Liver (tissue), 9 donors: ENCODE results near the gene UQCR11. TPM values are rescaled to one million over a fixed set of nuclear protein-coding genes. Genes with fewer than 3 reads are reported as not detected.

Experiments used
- DNase-seq: peaks from one replicate; pipeline ENCODE4 v3.0.0-alpha.2; 2017; ENCODE audit warnings: low spot score
- H3K27ac ChIP-seq, 2 donors: one replicate each; pipeline ENCODE4 v1.7.0; 2013; ENCODE audit warnings: inconsistent platforms in 2 of 2, low read length in 2 of 2, control low read depth in 1 of 2, low read depth in 1 of 2, mild to moderate bottlenecking in 1 of 2
- H3K27me3 ChIP-seq, 4 donors: one replicate each; pipeline versions ENCODE4 v1.6.1 to v1.7.0; 2013; ENCODE audit warnings: low read length in 3 of 4, inconsistent platforms in 1 of 4, mild to moderate bottlenecking in 1 of 4, moderate library complexity in 1 of 4; ENCODE audit not compliant: control insufficient read depth in 4 of 4, insufficient read depth in 4 of 4
- H3K36me3 ChIP-seq, 4 donors: one replicate each; pipeline versions ENCODE4 v1.6.1 to v1.7.0; 2013; ENCODE audit warnings: low read length in 3 of 4, mild to moderate bottlenecking in 3 of 4, low read depth in 1 of 4, moderate library complexity in 1 of 4; ENCODE audit not compliant: control insufficient read depth in 4 of 4, insufficient read depth in 3 of 4
- H3K4me1 ChIP-seq, 4 donors: one replicate each; pipeline versions ENCODE4 v1.6.1 to v1.7.0; 2013; ENCODE audit warnings: low read length in 3 of 4, mild to moderate bottlenecking in 3 of 4, moderate library complexity in 1 of 4; ENCODE audit not compliant: control insufficient read depth in 4 of 4, insufficient read depth in 4 of 4
- H3K4me3 ChIP-seq, 3 donors: one replicate each; pipeline versions ENCODE4 v1.6.1 to v1.7.0; 2013; ENCODE audit warnings: low read length in 3 of 3, control low read depth in 1 of 3, low read depth in 1 of 3, mild to moderate bottlenecking in 1 of 3
- H3K9ac ChIP-seq, 2 donors: one replicate each; pipeline ENCODE4 v1.7.0; 2013; ENCODE audit warnings: low read length in 2 of 2, mild to moderate bottlenecking in 2 of 2, moderate library complexity in 2 of 2, control low read depth in 1 of 2, low read depth in 1 of 2
- H3K9me3 ChIP-seq, 4 donors: one replicate each; pipeline versions ENCODE4 v1.6.1 to v1.7.0; 2013; ENCODE audit warnings: low read length in 3 of 4; ENCODE audit not compliant: control insufficient read depth in 4 of 4
- ATF3 ChIP-seq: IDR thresholded peaks from 2 replicates; pipeline ENCODE4 v1.6.1; 2016; ENCODE audit warnings: antibody characterized with exemption
- CTCF ChIP-seq: fragments of 150-350 bp; IDR thresholded peaks from 2 replicates; pipeline ENCODE4 v1.5.1; 2017; ENCODE audit warnings: improper control_type of control experiment, low read depth, low read length; ENCODE audit not compliant: missing input control
- EGR1 ChIP-seq, 2 donors: IDR thresholded peaks; 2 replicates each; pipeline ENCODE4 v1.6.1; 2016 to 2018; ENCODE audit warnings: antibody characterized with exemption in 2 of 2, low read depth in 2 of 2
- FOXA1 ChIP-seq: IDR thresholded peaks from 2 replicates; pipeline ENCODE4 v1.6.1; 2016; ENCODE audit warnings: antibody characterized with exemption
- FOXA2 ChIP-seq: IDR thresholded peaks from 2 replicates; pipeline ENCODE4 v1.6.1; 2016; ENCODE audit warnings: antibody characterized with exemption
- GABPA ChIP-seq, 2 donors: IDR thresholded peaks in 1 of 2; conservative IDR thresholded peaks in 1 of 2; 2 replicates each; pipeline ENCODE4 v1.6.1; 2016; ENCODE audit warnings: antibody characterized with exemption in 2 of 2, mild to moderate bottlenecking in 1 of 2, moderate library complexity in 1 of 2
- HNF4A ChIP-seq, 2 donors: conservative IDR thresholded peaks; 2 replicates each; pipeline ENCODE4 v1.6.1; 2016; ENCODE audit warnings: antibody characterized with exemption in 2 of 2, mild to moderate bottlenecking in 2 of 2
- HNF4G ChIP-seq: IDR thresholded peaks from 2 replicates; pipeline ENCODE4 v1.6.1; 2016; ENCODE audit warnings: antibody characterized with exemption
- JUND ChIP-seq, 2 donors: IDR thresholded peaks; 2 replicates each; pipeline ENCODE4 v1.6.1; 2016; ENCODE audit warnings: antibody characterized with exemption in 2 of 2
- MAX ChIP-seq: IDR thresholded peaks from 2 replicates; pipeline ENCODE4 v1.6.1; 2016; ENCODE audit warnings: antibody characterized with exemption
- NR2F2 ChIP-seq: IDR thresholded peaks from 2 replicates; pipeline ENCODE4 v1.6.1; 2016; ENCODE audit warnings: antibody characterized with exemption
- RAD21 ChIP-seq, 2 donors: IDR thresholded peaks; 2 replicates each; pipeline ENCODE4 v1.6.1; 2016; ENCODE audit warnings: antibody characterized with exemption in 2 of 2, mild to moderate bottlenecking in 2 of 2
- REST ChIP-seq: IDR thresholded peaks from 2 replicates; pipeline ENCODE4 v1.6.1; 2016; ENCODE audit warnings: antibody characterized with exemption, mild to moderate bottlenecking
- SP1 ChIP-seq: IDR thresholded peaks from 2 replicates; pipeline ENCODE4 v1.6.1; 2018; ENCODE audit warnings: antibody characterized with exemption, mild to moderate bottlenecking
- YY1 ChIP-seq: IDR thresholded peaks from 2 replicates; pipeline ENCODE4 v1.6.1; 2016; ENCODE audit warnings: antibody characterized with exemption, mild to moderate bottlenecking
- WGBS: extraction: QIAGEN DNeasy Blood & Tissue Kit; methylation state at CpG from one replicate; pipeline ENCODE4 v1.1.7; 2013; 5-methylcytosine and 5-hydroxymethylcytosine counted together
- polyA plus RNA-seq, 2 donors: library from polyadenylated mRNA; stranded (reverse) in 1 of 2; unstranded in 1 of 2; fragments of 200-250 nt in 1 of 2; fragments of >200 nt in 1 of 2; fragmentation: Nextera tagmentation in 1 of 2; extraction: Ambion mirVana in 1 of 2; gene quantifications; one replicate each; pipeline versions ENCODE4 v1.2.1 to v1.2.3, GENCODE V29; 2013 to 2015
- total RNA-seq, 2 donors: library from RNA; depleted of rRNA; stranded (reverse); fragments of >200 nt; gene quantifications; one replicate each; pipeline ENCODE4 v1.2.3, GENCODE V29; 2014
- donor health status: healthy.
- donor health status: healthy.
- donor health status: healthy.
- donor health status: healthy.
- donor health status: healthy.

UQCR11 gene
- total and polyA plus RNA-seq, 4 donors = 23.8 to 862 (median 82.3) TPM

- no peak for DNase-seq
- WGBS = 97% methylated on average over 20 of the region's 20 CpGs
- H3K4me1 ChIP-seq = no peaks in the 10 kb centered on the region
- no peaks in the 10 kb centered on the region for H3K27me3 ChIP-seq
- H3K9ac ChIP-seq = no peak overlapping the region
- H3K4me3 ChIP-seq = no peak overlapping the region
- no peak for TF ChIP-seq EGR1 (IDR thresholded peaks at IDR 0.05; ENCODE audit: low read depth in 2 of 2)
- H3K27ac ChIP-seq = no peak overlapping the region
- peaks cover 5 to 43% (median 10%) of the 10 kb centered on the region in 4 donors for H3K36me3 ChIP-seq
- no peaks in the 10 kb centered on the region for H3K9me3 ChIP-seq
Measured at GRCh38 chr19:1579222-1579621, 26.0 kb downstream of the UQCR11 start.

GRCh38 chr19:1577929-1578618, 27.2 kb downstream of the UQCR11 start:
- H3K9ac ChIP-seq = no peak overlapping the region
- H3K36me3 ChIP-seq = peaks cover 3 to 40% (median 9%) of the 10 kb centered on the region in 4 donors
- no peak overlapping the region for H3K27ac ChIP-seq
- no peak for TF ChIP-seq GABPA (IDR thresholded peaks at IDR 0.05 in 1 of 2, conservative IDR thresholded peaks at IDR 0.05 in 1 of 2)
- no peak for TF ChIP-seq JUND (IDR thresholded peaks at IDR 0.05)
- TF ChIP-seq YY1 = no peak
- TF ChIP-seq NR2F2 = no peak
- TF ChIP-seq RAD21 (IDR thresholded peaks at IDR 0.05) = no peak
- no peak for TF ChIP-seq FOXA1
- no peak for TF ChIP-seq FOXA2
- no peak for TF ChIP-seq CTCF
- no peak for TF ChIP-seq HNF4G
- TF ChIP-seq MAX = no peak
- TF ChIP-seq SP1 = no peak
- no peak for TF ChIP-seq ATF3
- no peak for TF ChIP-seq HNF4A (conservative IDR thresholded peaks at IDR 0.05)
- no peak for TF ChIP-seq REST
- H3K9me3 ChIP-seq = no peaks in the 10 kb centered on the region
- no peak overlapping the region for H3K4me3 ChIP-seq
- no peak for DNase-seq
- no peaks in the 10 kb centered on the region for H3K27me3 ChIP-seq
- WGBS = 94% methylated on average over 49 of the region's 49 CpGs
- H3K4me1 ChIP-seq = no peaks in the 10 kb centered on the region
